Transverse colon (tissue), 4 donors: Measurements from ENCODE around the gene DCAF15. TPM values are rescaled to one million over a fixed set of nuclear protein-coding genes. Genes with fewer than 3 reads are reported as not detected.

ENCODE experiments used
- DNase-seq: peaks from one replicate; pipeline ENCODE4 v3.0.0-alpha.2; 2019
- H3K27ac ChIP-seq, 4 donors: fragments of 200-600 bp; sonication (generic); 2 replicates each; pipeline ENCODE4 v1.5.1; 2016 to 2018; ENCODE audit warnings: inconsistent platforms in 4 of 4
- H3K27me3 ChIP-seq: fragments of 200-600 bp; sonication (generic); 2 replicates; pipeline ENCODE4 v1.5.1; 2017; ENCODE audit warnings: inconsistent platforms
- H3K36me3 ChIP-seq, 4 donors: fragments of 200-600 bp; sonication (generic); 2 replicates each; pipeline ENCODE4 v1.5.1; 2017 to 2019; ENCODE audit warnings: inconsistent platforms in 4 of 4
- H3K4me1 ChIP-seq, 4 donors: fragments of 200-600 bp; sonication (generic); 2 replicates each; pipeline ENCODE4 v1.5.1; 2017 to 2020; ENCODE audit warnings: inconsistent platforms in 4 of 4
- H3K4me3 ChIP-seq, 4 donors: fragments of 200-600 bp; sonication (generic); 1 replicate in 1 of 4; 2 replicates in 3 of 4; pipeline versions ENCODE4 v1.5.1 to v1.6.1; 2017 to 2019; ENCODE audit warnings: inconsistent platforms in 4 of 4
- H3K9me3 ChIP-seq, 2 donors: fragments of 200-600 bp; sonication (generic); 2 replicates each; pipeline ENCODE4 v1.5.1; 2017 to 2019; ENCODE audit warnings: inconsistent platforms in 2 of 2
- EP300 ChIP-seq: sonication (generic); formaldehyde crosslinking; IDR thresholded peaks from one replicate; pipeline ENCODE4 v1.6.1; 2017; ENCODE audit warnings: antibody characterized with exemption, low read depth
- POLR2A ChIP-seq: fragments of 450-650 bp; IDR thresholded peaks from one replicate; pipeline ENCODE4 v1.6.1; 2016; ENCODE audit warnings: antibody characterized with exemption, mild to moderate bottlenecking, moderate library complexity
- POLR2AphosphoS5 ChIP-seq, 3 donors: sonication (generic); formaldehyde crosslinking; IDR thresholded peaks; one replicate each; pipeline ENCODE4 v1.6.1; 2016; ENCODE audit warnings: antibody characterized with exemption in 3 of 3
- WGBS, 2 donors: methylation state at CpG; one replicate each; pipeline ENCODE4 v1.1.5; 2018; ENCODE audit warnings: low coverage in 1 of 2; 5-methylcytosine and 5-hydroxymethylcytosine counted together
- in situ Hi-C, 4 donors: fragments of 200-750 bp; cut with MboI; loops; one replicate each; pipeline versions ENCODE4 v1.15.0 to v1.15.1; 2017; ENCODE audit warnings: low sequenced_read_pairs in 3 of 4, low pct_ligation_motif_present in 1 of 4, low pct_unique_long_range_greater_than_20kb in 1 of 4
- intact Hi-C: fragments of 100-400 bp; cut with DNase I; formaldehyde crosslinking; loops from one replicate; pipeline ENCODE4 v1.15.1; 2023; ENCODE audit warnings: low total_unique reads
- total RNA-seq, 4 donors: library from RNA; depleted of rRNA; stranded (reverse); fragments of >200 nt; gene quantifications; one replicate each; pipeline ENCODE4 v1.1.0, GENCODE V29; 2016
- TF ChIP-seq, protein P1 (sequence below), 5 experiments: fragments of 200-600 bp in 3 of 5; fragments of 450-650 bp in 2 of 5; sonication (generic) in 3 of 5; IDR thresholded peaks; 1 replicate in 2 of 5; 2 replicates in 3 of 5; pipeline ENCODE4 v1.5.1; 2016 to 2017; ENCODE audit warnings: antibody characterized with exemption in 5 of 5, inconsistent platforms in 3 of 5, mild to moderate bottlenecking in 2 of 5, moderate library complexity in 1 of 5

The DCAF15 gene
- total RNA-seq, 4 donors from 2014 or later, result 26.2 to 61.7 (median 35.8) TPM

DNA sequence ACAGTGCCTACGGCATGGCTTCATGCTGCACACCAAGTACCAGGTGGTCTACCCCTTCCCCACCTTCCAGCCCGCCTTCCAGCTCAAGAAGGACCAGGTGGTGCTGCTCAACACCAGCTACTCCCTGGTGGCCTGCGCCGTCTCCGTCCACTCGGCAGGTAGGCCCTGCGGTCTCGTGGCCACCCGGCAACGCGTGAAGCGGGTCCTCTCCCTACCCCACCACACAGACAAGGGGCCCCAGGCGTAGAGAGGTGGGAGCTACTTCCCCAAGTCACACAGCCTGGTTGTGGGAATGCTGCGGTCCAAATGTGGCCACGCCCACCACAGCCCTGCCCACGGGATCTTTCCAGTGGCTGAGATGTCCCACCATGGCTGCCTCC lies 4.0 kb downstream of the DCAF15 start:
- Histone ChIP-seq H3K27me3 (no peaks in the 10 kb centered on the region), H3K4me1 (peaks cover 3 to 16% (median 13%) of the 10 kb centered on the region in 4 donors), H3K27ac (no peak overlapping the region), H3K4me3 (no peak overlapping the region), H3K36me3 (peaks cover 0 to 29% (median 10%) of the 10 kb centered on the region in 4 donors), H3K9me3 (no peaks in the 10 kb centered on the region)
- in situ Hi-C loops, result no loop called here
- 94% methylated on average over 16 of the region's 16 CpGs; no CpG with 5 or more reads in 1 of the 2 donors for WGBS, 2 donors
- intact Hi-C loops, result no loop called here
- TF ChIP-seq EP300, result no peak
- no peak for DNase-seq

DNA sequence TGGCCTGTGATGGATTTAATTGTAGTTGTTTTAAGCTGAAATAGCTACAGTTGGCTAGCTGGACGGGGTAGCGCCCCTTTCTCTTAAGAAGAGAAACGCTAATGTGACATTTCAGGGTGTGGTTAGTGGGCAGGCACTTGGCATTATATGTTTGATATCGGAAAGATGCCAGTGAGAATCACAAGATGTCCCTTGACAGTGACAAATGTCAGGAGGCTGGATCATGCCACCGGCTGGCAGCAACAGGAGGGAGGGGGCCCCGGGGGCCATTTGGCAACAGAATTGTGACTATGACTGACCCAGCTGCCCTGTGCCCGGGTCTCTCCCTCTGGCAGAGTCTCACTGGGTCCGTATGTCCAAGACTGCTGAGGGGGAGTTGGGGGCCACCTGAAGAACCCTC lies 4.7 kb downstream of the DCAF15 start:
- no peak for DNase-seq
- no peak overlapping the region for H3K27ac ChIP-seq
- H3K4me1 ChIP-seq, result peaks cover 3 to 13% (median 11%) of the 10 kb centered on the region in 4 donors
- H3K9me3 ChIP-seq, result no peaks in the 10 kb centered on the region
- H3K36me3 ChIP-seq, result peaks cover 0 to 29% (median 10%) of the 10 kb centered on the region in 4 donors
- in situ Hi-C loops (no loop called here), intact Hi-C loops (no loop called here)
- no peaks in the 10 kb centered on the region for H3K27me3 ChIP-seq
- no peak overlapping the region for H3K4me3 ChIP-seq
- TF ChIP-seq, protein P1, sequence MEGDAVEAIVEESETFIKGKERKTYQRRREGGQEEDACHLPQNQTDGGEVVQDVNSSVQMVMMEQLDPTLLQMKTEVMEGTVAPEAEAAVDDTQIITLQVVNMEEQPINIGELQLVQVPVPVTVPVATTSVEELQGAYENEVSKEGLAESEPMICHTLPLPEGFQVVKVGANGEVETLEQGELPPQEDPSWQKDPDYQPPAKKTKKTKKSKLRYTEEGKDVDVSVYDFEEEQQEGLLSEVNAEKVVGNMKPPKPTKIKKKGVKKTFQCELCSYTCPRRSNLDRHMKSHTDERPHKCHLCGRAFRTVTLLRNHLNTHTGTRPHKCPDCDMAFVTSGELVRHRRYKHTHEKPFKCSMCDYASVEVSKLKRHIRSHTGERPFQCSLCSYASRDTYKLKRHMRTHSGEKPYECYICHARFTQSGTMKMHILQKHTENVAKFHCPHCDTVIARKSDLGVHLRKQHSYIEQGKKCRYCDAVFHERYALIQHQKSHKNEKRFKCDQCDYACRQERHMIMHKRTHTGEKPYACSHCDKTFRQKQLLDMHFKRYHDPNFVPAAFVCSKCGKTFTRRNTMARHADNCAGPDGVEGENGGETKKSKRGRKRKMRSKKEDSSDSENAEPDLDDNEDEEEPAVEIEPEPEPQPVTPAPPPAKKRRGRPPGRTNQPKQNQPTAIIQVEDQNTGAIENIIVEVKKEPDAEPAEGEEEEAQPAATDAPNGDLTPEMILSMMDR (IDR thresholded peaks at IDR 0.05), result no peak
- TF ChIP-seq POLR2A (no peak), EP300 (no peak), POLR2AphosphoS5 (IDR thresholded peaks at IDR 0.05) (no peak)
- WGBS, 2 donors, result 64 to 80% methylated on average over 3 to 8 of the region's 8 CpGs

DNA sequence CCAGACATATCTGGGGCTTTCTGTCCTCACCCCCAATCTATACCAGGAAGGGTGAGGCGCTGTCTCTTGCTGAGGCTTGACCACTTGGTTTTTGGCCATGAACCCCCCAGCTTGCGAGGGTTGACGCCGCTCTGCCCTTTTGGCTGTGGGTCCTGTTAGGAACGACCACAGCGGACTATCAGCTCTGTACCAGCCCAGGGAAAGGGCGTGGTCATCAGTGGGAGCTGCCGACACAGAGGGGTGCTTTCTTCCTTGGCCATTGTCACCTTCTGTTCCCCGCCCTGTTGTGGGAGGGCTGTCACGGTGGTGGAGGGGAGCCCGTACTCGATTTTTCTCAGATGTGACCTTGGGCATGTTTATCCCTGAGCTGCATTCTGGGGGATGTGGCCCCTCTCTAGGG lies 5.7 kb downstream of the DCAF15 start:
- 82% methylated on average over 11 of the region's 12 CpGs; no CpG with 5 or more reads in 1 of the 2 donors for WGBS, 2 donors
- H3K27me3 ChIP-seq, result no peaks in the 10 kb centered on the region
- DNase-seq, result no peak
- intact Hi-C loops, result no loop called here
- H3K27ac ChIP-seq, result no peak overlapping the region
- H3K36me3 ChIP-seq, result peaks cover 0 to 29% (median 10%) of the 10 kb centered on the region in 4 donors
- no peak overlapping the region for H3K4me3 ChIP-seq
- in situ Hi-C loops, result no loop called here
- H3K9me3 ChIP-seq, result no peaks in the 10 kb centered on the region
- no peak for TF ChIP-seq POLR2A
- TF ChIP-seq POLR2AphosphoS5 (IDR thresholded peaks at IDR 0.05), result no peak
- TF ChIP-seq EP300, result no peak
- TF ChIP-seq, protein P1 (IDR thresholded peaks at IDR 0.05), result no peak
- H3K4me1 ChIP-seq, result peaks cover 3 to 12% (median 8%) of the 10 kb centered on the region in 4 donors

DNA sequence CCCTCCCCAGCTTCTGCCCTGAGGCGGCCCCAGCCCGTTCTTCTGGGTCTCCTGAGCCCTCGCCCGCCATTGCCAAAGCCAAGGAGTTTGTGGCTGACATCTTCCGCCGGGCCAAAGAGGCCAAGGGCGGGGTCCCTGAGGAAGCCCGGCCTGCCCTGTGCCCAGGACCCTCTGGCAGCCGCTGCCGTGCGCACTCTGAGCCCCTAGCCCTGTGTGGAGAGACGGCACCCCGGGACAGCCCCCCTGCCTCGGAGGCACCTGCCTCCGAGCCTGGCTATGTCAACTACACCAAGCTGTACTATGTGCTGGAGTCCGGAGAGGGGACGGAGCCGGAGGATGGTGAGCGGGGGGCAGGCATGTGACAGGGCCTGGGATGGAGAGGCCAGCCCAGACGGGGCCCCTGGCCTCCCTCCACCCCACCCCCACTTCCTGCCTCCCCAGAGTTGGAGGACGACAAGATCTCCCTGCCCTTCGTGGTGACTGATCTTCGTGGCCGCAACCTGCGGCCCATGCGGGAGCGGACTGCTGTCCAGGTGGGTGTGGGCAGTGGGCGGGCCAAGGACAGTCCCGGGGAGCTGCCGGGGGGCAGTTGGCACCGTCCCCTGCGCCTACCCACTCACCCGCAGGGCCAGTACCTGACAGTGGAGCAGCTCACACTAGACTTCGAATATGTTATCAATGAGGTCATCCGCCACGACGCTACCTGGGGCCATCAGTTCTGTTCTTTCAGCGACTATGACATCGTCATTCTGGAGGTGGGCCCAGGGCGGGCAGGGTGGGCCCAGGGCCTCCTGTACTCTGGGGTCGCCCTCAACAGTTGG lies 7.0 kb downstream of the DCAF15 start:
- H3K27ac ChIP-seq, result no peak overlapping the region
- WGBS, 2 donors, result 93% methylated on average over 33 of the region's 41 CpGs; no CpG with 5 or more reads in 1 of the 2 donors
- DNase-seq, result no peak
- H3K4me1 ChIP-seq, result no peaks in the 10 kb centered on the region
- no peak overlapping the region for H3K4me3 ChIP-seq
- H3K27me3 ChIP-seq, result no peaks in the 10 kb centered on the region
- TF ChIP-seq, protein P1 (IDR thresholded peaks at IDR 0.05), result no peak
- TF ChIP-seq POLR2A (no peak), POLR2AphosphoS5 (IDR thresholded peaks at IDR 0.05) (no peak), EP300 (no peak)
- in situ Hi-C loops, result no loop called here
- H3K9me3 ChIP-seq, result no peaks in the 10 kb centered on the region
- intact Hi-C loops, result no loop called here
- H3K36me3 ChIP-seq, result peaks cover 0 to 29% (median 10%) of the 10 kb centered on the region in 4 donors
